Erythroblast (primary cell): Measurements from ENCODE around the gene HINT3.
A peak's percentile ranks its signal among the peaks of the same experiment; 100 is the strongest.
"Not testable (repeated sequence)": the region's sequence is repeated elsewhere in the genome, so short reads cannot be mapped to it uniquely, and the experiment has no call there.

ENCODE experiments used
- DNase-seq, 2 experiments: peaks; one replicate each; lab custom pipeline; 2025; lab: John Stamatoyannopoulos, UW
- GATA1 ChIP-seq: IDR thresholded peaks from 2 replicates; pipeline ENCODE4 v1.6.1; 2011; ENCODE audit warnings: low read depth, mild to moderate bottlenecking, control low read depth, low read length, moderate library complexity
- POLR2A ChIP-seq: IDR thresholded peaks from 2 replicates; pipeline ENCODE4 v1.6.1; 2011; ENCODE audit warnings: mild to moderate bottlenecking, low read length

The HINT3 gene

DNA sequence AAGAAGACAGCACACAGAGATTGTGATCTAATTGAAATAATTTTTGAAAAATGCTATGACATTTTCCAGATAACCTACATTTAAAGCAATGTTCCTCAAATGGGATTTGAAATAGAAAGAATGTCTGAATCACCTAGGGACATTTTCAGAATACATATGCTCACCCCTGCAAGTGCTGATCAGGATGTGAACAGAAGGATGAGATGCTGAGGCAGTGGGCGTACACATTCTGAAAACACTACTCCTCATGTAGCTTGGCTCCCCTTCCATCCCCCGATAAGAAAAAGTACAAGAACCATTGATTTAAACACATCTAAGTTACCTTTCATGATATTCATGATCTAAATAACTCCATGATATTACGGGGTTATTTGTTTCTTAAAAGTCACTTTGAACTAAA, 29.9 kb upstream of the HINT3 start:
- TF ChIP-seq GATA1 (no peak), POLR2A (no peak)

DNA sequence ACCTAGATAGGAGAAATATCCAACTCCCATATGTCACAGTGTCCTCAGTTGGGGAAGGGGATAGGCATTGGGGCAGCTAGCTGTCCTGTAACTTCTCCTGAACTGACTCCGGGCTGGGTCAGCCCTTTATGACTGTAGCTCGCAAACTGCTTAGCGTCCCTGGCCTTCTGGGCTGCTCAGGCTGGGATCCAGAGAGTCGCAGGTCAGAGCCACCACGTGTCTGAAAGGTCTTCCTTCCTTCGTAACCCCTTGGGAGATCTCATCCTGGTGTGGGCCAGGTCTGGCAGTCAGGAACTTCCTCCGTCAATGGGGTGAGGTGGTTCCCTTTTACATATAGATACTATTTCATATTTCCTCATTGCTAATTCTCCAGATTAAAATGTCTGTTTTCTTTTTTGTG, 28.8 kb upstream of the HINT3 start:
- DNase-seq: no peak
- TF ChIP-seq POLR2A (no peak), GATA1 (no peak)

More for the DNA sequence above, 29.9 kb upstream of the HINT3 start:
- no peak for DNase-seq

GRCh38 chr6:125930765-125931418, 25.7 kb upstream of the HINT3 start:
- TF ChIP-seq POLR2A: no peak
- TF ChIP-seq GATA1: no peak

GRCh38 chr6:125931733-125932450, 24.7 kb upstream of the HINT3 start:
- no peak for DNase-seq
- TF ChIP-seq GATA1 (no peak), POLR2A (no peak)

More at GRCh38 chr6:125930765-125931418, 25.7 kb upstream of the HINT3 start:
- DNase-seq: no peak

- no peak for DNase-seq
- TF ChIP-seq GATA1: no peak
- no peak for TF ChIP-seq POLR2A
Measured at GRCh38 chr6:125932451-125932795, 24.1 kb upstream of the HINT3 start.

DNA sequence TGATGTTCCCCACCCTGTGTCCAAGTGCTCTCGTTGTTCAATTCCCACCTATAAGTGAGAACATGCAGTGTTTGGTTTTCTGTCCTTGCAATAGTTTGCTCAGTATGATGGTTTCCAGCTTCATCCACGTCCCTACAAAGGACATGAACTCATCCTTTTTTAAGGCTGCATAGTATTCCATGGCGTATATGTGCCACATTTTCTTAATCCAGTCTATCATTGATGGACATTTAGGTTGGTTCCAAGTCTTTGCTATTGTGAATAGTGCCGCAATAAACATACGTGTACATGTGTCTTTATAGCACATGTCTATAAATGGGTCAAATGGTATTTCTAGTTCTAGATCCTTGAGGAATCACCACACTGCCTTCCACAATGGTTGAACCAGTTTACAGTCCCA, 21.1 kb upstream of the HINT3 start:
- DNase-seq: not testable (repeated sequence)

GRCh38 chr6:125939026-125939425, 17.5 kb upstream of the HINT3 start:
- no peak for DNase-seq
- TF ChIP-seq POLR2A: no peak
- no peak for TF ChIP-seq GATA1

GRCh38 chr6:125939791-125940190, 16.8 kb upstream of the HINT3 start:
- DNase-seq: no peak
- no peak for TF ChIP-seq GATA1
- TF ChIP-seq POLR2A: no peak

- TF ChIP-seq GATA1 (no peak), POLR2A (no peak)
- no peak for DNase-seq
Measured at GRCh38 chr6:125940247-125941041, 16.1 kb upstream of the HINT3 start.

DNA sequence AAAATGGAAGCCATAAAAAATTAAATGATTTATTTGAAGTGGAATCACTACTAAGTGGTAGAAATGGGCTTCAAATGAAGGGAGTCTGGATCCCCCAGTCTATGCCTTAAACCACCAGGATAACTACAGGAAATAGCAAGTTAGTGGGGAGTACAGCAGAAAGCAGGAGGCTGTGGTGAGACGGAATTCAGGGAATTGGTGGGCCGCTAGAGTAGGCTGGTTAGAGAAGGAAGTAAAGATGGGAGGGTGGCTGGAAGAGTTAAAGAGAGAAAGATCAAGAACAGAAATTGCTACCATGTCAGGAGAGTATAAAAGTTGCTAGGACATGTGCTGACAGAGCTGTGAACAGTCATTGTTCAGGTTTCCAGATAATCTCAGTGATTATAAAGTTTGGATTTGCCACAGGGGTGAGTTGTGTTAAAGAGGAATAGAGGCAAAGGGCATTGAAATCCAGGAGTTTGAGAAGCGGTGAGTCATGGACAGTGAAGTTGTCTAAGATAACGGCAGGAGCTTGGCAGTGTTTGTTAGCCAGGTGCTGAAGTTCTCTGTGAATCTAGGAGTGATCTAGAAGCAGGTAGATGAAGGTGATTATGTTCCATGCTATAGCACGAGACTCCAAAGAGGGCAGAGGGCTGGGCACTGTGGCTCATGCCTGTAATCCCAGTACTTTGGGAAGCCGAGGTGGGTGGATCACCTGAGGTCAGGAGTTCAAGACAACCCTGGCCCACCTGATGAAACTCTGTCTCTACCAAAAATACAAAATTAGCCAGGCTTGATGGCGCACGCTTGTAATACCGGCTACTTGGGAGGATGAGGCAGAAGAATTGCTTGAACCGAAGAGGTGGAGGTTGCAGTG, 13.7 kb upstream of the HINT3 start:
- DNase-seq: peak in 1 of 2 experiments; percentile 14
- no peak for TF ChIP-seq POLR2A
- no peak for TF ChIP-seq GATA1

- no peak for TF ChIP-seq GATA1
- no peak for TF ChIP-seq POLR2A
- DNase-seq: peak; percentile 27 to 47
Measured at GRCh38 chr6:125943528-125944433, 12.8 kb upstream of the HINT3 start.

GRCh38 chr6:125944434-125944816, 12.1 kb upstream of the HINT3 start:
- TF ChIP-seq GATA1 (no peak), POLR2A (no peak)
- DNase-seq: peak; percentile 6 to 26

GRCh38 chr6:125944896-125945295, 11.7 kb upstream of the HINT3 start:
- TF ChIP-seq GATA1 (no peak), POLR2A (no peak)
- no peak for DNase-seq
